ENCODE measurements around the gene OLFM4.
"Not testable (repeated sequence)": the region's sequence is repeated elsewhere in the genome, so short reads cannot be mapped to it uniquely, and the experiment has no call there.

OLFM4 gene, protein sequence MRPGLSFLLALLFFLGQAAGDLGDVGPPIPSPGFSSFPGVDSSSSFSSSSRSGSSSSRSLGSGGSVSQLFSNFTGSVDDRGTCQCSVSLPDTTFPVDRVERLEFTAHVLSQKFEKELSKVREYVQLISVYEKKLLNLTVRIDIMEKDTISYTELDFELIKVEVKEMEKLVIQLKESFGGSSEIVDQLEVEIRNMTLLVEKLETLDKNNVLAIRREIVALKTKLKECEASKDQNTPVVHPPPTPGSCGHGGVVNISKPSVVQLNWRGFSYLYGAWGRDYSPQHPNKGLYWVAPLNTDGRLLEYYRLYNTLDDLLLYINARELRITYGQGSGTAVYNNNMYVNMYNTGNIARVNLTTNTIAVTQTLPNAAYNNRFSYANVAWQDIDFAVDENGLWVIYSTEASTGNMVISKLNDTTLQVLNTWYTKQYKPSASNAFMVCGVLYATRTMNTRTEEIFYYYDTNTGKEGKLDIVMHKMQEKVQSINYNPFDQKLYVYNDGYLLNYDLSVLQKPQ

DNA sequence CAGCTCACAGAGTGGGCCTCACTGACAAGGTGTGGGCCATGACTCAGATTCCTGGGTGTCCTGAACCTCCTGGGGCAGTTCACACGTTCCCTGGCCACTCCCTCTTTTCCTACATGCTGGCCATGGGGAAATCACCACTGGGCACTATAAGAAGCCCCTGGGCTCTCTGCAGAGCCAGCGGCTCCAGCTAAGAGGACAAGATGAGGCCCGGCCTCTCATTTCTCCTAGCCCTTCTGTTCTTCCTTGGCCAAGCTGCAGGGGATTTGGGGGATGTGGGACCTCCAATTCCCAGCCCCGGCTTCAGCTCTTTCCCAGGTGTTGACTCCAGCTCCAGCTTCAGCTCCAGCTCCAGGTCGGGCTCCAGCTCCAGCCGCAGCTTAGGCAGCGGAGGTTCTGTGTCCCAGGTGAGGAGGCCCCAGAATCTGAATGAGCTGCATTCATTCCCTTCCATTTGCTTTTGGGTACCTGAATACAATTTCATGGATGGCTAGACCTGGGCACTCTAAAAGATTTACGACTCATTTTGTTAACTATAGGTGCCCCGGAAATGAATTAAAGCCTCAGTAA, at the start of gene OLFM4:
Gene OLFM4, plus strand, starts transcription at position 177 of the 567 bp plus-strand sequence. Its CDS starts 24 bp downstream, at position 201.
- DNase-seq (ENCODE audit: low read depth in 2 of 2): no peak

DNA sequence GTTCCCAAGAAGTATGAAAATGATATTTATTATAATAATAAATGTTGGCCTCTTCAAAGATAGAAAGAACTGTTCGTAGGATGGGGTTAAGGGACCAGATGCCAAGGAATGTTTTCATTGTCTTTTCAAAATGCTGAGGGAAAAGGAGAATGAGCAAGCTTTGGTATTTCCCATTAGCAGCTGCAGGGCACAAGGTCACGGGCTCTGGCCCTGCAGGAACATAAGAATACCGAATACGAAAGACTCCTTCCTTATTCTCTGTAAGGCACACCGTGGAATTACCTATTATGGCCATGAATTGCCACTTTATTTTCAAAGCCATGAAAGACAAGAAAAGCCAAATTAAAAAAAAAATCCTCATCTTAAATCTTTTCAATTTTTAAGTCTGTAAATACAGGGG, 49.6 kb upstream of the OLFM4 start:
- DNase-seq (ENCODE audit: low read depth in 2 of 2): no peak

DNA sequence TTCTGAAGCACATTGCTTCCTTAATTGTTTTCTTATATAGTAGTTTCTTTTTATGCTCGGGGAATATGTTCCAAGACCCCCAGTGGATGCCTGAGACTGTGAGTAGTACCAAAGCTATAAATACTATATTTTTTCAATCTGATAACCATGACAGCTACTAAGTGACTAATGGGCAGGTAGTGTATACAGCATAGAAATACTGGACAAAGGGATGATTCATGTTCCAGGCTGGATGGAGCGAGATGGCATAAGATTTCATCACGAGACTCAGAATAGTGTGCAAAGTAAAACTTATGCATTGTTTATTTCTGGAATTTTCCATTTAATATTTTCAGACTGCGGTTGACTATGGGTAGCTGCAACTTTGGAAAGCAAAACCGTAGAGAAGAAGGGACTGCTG, 47.9 kb upstream of the OLFM4 start:
- no peak for DNase-seq (ENCODE audit: low read depth in 2 of 2)

DNA sequence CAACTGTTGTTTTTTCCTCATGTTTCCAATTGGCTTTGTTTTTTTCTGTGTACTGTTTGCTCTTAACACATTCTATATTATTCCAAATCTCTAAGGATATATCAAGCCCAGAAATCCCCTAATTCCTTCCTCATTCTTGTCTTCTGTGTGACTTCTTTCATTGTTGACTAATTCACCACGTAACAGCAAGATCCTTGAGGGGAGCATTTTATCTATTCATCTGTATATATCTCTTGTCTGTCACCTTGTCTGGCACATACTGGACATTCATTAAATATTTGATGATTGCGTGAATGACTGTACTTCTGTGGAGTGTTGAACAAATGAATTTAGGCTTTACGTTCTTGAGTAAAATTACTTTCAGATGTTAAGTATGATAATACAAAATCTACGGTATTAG, 44.8 kb upstream of the OLFM4 start:
- DNase-seq (ENCODE audit: low read depth in 2 of 2): no peak

DNA sequence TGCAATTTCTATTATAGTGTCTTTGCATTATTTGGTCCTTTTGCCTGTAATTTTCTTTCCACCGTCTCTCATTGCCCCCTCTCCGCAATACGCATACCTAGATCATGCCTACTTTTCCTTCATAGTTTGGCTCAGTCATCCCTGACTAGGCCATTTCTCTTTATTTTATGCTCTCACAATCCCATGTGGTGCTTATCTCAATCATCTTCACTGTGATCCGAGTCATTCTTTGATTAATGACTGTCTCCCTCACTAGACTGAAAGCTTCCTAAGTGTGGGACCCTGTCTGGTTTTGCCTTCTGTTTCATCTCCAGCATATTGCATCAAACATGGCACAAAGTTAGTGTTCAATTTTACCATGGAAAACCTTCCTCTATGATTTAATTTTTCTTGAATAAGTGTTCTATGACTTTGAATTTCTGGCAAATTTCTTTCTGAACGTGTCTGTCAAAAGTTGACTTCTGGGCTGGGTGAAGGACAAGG, 43.7 kb upstream of the OLFM4 start:
- no peak for DNase-seq (ENCODE audit: low read depth in 2 of 2)

DNA sequence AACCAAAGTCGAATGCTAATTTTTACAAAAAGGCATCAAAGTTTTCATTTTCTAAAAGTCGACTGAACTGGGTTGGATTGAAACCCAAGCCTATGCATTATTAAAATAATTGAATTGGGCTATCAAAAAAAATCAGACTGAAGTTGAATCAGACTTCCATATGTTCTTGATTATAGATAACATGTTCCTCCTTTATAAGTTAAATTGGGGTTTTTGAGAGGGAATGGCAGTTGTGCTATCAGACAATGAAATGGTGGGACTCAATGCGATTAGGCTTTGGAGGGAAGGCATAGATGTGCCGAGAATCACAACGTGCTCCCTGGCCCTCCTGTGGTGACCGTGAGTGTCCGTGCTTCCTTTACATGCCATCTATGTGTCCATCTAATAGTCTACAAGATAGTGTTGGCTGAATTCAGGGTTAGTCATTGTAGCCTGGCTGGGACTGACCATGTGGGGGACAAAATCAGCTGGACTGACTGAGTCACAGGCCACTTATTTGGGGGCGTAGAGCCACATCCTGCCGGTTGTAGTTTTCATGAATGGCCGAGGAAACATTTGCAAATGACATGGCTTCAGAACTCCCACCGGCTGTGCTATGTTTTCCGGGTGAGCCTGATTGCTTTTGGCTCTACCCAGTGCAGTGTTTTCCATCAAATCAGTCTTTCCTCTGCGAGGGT, 37.1 kb upstream of the OLFM4 start:
- no peak for DNase-seq (ENCODE audit: low read depth in 2 of 2)

DNA sequence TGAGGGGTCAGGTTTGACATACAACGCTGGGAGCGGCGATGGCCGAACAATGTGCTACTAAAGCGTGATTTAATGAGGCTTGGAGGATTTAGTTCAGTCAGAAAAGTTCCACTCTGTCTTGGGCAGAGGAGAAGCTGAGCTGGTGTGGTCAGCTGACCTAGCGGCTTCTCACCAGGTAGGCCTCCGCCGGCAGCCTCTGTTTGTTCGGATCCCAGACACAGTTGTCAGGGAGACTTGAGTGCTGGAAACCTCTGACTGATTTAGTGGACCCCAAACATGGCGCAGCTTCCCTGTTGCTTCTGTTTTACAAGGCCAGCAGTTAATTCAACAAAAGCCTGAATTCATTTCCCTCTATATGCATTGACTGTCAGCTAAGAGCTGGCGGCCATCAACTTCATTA, 36.5 kb upstream of the OLFM4 start:
- DNase-seq (ENCODE audit: low read depth in 2 of 2): no peak

DNA sequence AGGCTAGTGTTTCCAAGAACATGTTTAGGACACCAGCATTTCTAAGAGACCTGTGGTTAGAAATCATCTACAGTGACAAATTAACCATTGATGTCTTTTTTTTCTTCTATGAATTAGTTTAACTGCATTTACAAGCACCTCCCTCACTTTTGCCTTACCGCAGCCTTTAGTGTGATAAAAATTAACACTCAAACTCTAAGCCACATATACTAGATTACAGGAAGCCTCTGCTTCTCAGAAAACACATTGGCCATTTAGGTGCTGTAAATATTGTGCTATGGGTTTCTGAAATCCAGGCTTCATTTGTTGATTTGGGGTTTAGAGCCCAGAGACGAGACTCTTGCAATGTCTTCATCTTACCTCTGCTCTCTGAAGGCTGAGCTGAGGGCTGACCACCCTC, 34.6 kb upstream of the OLFM4 start:
- DNase-seq (ENCODE audit: low read depth in 2 of 2): no peak

DNA sequence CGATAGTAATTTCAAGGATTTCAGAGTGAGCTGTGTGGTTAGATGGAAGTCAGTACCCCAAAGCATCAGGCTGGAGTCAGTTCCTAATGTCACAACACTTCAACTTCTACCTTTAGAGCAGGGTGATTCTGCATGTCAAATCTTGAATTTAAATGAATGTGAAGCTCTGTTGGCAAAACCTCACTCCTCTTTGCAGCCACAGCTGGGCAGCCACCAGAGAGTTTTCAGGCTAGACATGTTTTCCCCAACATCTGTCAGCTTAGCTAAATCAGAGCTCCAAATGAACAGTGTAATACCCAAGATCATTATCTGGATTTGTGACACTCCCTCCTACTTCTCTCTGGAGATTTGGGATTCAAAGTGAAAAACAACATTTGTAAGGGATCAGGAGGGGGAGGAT, 33.7 kb upstream of the OLFM4 start:
- no peak for DNase-seq (ENCODE audit: low read depth in 2 of 2)

DNA sequence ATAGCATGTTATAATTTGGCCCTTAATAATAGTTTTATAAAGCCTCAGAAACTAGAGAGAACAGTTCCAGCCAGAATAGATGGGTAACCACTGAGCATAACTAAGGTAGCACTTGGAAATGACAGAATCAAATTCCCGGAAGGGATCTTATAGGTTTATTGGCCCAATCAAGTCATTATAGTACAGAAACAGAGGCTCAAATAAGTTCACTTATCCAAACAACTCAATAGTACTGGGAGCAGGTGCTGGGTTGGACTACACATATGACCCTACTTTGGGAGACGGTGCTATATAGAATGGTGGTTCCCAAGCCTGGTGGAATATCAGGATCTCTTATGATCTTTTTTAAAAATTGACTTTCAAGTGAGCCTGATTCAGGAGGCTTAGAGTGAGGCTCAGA, 32.7 kb upstream of the OLFM4 start:
- DNase-seq (ENCODE audit: low read depth in 2 of 2): no peak

DNA sequence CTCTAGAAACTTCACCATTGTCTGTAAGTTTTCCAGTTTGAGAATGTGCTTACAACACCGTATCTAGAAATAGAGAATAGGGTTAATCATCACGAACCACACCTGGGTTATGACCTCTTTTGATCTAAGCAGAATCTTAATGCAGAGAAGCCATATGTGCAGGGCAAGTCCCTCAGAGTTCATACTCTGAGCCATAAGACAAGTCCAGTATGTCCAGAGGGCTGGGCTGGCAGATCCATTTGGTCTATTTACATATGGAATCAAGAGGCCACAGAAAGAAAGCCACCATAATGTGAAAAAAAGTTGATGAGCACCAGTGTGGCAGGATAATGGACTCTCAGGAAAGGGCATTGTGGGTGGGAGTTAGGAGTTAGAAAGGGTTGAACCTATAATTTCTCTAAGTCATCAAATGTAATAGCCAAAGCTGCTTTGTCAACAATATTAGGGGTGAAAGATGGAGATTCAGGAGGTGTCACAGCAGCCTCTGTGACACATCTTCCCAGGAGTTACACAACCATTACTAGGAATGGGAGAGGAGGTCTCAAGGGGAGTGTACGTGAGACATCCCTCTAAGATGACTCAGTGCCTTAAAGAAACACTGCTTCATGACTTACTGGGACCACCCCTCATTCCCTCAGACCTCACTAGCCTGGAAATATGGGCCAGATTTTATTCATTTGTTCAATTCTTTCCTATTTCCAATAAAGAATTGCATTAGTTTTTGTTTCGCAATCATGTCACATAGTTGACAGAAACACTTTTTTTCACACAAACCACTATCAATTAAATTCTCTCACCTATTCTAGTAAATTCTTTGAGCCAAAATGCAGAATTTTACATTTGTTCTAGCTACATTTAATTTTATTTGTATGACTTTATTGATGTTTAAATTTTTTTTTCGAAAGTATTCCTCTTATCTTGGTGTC, 30.4 kb upstream of the OLFM4 start:
- no peak for DNase-seq (ENCODE audit: low read depth in 2 of 2)

DNA sequence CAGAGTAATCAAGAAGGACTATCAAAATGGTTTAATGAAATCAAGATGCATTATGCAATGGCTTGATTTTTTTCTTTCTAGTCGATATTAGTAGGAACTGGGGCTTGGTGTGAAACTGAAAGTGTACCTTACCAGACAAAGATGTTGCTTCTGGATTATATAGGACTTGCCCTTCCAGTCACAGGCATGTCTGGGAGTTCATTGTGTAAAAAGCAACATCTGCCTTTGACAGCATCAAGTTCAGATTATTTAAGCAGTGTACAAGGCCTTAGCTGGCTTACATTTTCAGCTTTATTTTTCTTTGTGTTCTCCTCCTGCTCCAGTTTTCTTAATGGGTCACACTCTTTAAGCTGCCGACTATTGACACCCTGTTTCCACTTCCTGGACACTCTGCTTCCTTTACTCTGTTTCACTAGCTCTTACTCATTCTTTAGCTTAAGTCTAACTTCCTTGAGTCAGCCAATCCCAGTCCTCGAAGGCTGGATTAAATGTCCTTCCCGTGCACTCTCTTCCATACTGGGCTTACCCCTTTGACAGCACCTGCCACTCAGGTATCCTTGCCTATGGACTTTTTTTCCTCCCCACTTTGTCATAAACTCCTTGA, 29.4 kb upstream of the OLFM4 start:
- no peak for DNase-seq (ENCODE audit: low read depth in 2 of 2)

DNA sequence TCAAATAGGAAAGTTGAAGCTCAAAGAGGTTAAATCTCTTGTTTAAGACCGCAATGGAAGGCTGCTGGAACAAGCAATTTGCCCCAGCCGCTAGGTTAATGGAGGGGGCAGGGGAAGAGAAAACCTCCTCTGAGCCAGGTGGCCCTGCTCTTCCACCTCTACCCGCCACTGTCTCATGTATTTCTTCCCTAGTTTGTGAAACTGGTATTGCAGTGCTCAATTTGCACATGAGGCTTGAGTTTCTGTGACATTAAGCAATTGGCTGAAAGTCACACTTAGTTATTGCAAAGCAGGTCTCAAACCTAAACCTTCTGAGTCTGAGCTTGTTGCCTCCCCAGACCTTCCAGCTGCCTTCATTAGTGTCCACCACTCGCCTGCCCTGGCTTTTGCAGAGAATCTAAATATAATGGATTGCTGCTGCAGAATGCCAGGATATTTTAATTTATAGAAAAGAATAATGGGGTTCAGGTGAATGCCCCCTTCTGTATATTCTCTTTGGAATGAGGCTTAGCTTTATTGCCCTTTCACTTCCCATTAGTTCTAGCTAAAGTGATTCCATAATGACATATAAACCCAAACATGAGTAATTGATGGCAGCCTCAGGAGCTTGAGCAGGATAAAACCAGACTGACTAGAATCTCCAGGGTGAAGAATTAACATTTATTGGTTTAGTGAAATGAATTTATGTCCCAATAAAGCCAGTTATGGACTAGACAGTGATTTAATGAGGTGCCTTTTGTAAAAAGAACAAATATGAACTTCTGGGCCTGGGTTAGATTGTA, 27.0 kb upstream of the OLFM4 start:
- DNase-seq (ENCODE audit: low read depth in 2 of 2): no peak

DNA sequence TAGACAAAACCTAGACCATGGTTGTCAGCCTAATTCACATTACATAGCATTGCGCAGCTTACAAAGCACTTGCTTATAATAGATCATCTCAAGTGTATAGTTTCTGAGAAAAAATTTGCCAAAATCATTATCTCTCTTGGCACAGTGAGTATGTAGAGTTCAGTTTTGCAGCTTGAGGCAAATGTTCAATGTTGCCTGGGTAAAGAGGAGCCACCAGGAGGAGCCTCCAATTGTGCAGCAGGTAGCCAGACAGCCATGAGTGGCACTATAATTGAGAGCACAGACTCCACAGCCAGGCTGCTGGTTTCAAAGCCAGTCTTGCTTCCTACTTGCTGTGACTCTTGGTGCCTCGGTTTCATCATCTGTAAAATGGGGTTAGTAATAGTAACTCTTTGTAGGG, 24.0 kb upstream of the OLFM4 start:
- no peak for DNase-seq (ENCODE audit: low read depth in 2 of 2)

DNA sequence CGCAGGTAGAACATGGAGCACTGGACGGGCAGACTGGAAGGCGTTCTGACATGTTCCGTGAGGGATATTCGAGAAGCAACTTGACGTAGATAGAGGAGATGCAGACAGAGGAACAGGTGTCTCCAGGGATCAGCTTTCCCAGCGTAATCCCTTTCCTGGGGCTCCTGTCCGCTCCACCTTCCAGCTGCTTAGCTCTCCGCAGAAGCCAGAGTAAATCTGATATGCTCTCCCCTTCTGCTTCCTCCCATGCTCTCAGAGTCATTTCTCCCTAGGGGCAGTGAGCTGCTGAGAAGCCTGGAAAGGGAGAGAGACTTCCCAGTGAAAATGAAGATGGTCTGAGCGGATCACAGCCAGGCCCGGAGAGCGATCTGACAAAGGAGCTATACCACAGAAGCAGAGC, 23.0 kb upstream of the OLFM4 start:
- DNase-seq (ENCODE audit: low read depth in 2 of 2): no peak

DNA sequence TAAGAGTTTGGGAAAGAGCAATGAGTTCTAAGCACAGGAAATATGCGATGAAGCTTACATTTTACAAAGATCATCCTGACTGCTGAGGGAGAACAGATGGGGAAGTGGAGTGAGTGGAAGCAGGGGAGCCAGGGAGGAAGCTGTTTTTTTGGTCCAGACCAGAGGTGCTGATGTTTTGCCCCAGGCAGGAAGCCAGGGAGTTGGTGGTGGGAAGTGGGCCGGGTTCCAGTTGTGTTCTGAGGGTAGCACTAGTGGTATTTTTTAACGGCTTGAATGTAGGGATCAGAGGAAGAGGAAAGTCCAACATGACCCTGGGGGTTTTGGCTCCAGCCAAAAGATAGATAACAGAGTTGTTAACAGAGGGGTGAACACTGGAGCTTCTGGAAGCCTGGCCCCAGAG, 20.7 kb upstream of the OLFM4 start:
- no peak for DNase-seq (ENCODE audit: low read depth in 2 of 2)

DNA sequence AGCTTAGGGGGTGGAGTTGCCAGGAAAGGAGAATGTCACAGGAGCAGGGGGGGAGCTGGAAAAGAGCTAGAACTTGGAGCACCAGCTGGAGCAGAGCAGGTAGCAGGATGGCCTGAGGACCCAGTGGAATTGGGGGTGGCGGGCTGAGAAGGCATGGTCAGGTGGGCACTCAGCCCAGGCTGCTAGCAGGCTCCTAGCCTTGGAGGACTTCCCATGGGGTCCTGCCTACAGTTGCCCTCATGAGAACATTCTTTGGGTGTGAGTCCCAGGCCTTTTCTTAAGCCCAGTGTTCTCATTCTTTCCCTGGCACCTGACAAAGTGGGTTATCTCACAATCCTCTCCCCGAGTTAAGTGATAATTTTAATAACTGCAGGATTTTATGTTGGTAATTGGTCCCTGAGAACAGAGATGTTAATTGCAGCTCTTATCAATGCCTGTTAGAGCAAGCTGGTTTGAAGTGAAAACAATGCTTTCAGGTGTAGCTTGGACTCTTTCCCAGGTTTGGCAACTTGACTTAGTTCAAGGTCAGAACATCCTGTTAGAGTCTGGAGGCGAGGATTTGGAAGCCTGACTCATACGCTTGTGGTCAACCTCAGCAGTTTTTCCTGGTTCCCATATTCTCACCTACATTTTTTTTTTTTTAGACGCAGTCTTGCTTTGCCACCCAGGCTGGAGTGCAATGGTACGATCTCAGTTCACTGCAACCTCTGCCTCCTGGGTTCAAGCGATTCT, 18.1 kb upstream of the OLFM4 start:
- no peak for DNase-seq (ENCODE audit: low read depth in 2 of 2)

DNA sequence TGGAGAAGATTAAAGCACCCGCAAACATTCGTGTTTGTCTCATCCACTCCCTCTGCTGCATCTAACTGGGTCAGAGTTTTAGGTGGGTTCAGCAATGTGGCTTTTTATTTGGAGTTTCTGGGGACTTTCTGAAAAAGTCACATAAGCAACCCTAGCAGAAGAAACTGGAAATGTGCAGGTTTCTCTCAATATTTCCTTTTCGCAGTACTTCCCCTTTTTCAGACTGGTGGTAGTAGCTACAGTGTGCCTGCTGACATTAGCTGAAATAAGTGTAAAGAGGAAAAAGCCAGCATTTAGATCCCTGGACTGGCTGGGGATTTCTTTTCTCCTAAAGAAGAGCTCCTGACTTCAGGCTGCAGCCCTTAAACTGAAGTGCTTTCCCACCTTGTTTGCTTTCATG, 15.9 kb upstream of the OLFM4 start:
- DNase-seq (ENCODE audit: low read depth in 2 of 2): no peak

DNA sequence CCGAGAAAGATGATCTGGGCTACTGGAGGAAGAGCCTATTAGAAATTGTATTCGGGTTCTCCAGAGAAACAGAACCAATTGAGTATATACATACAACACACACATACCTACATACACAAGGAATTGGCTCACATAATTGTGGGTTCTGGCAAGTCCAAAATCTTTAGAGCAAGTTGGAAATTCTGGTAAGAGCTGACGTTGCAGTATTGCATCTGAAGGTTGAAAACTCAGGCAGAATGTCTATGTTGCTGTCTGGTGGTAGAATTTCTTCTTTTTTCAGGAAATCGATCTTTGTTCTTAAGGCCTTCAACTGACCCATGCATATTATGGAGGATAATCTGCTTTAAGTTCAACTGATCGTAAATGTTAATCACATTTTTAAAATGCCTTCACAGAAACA, 15.5 kb upstream of the OLFM4 start:
- no peak for DNase-seq (ENCODE audit: low read depth in 2 of 2)

DNA sequence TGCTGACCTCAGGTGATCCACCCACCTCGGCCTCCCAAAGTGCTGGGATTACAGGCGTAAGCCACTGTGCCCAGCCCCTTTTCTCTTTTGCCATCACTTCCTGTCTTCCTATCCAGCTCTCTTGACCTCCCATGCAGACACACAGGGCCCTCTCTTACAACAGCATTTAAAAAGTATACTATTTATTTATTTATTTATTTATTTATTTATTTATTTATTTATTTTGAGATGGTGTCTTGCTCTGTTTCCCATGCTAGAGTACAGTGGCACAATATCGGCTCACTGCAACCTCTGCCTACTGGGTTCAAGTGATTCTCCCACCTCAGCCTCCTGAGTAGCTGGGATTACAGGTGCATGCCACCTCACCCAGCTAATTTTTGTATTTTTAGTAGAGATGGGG, 14.6 kb upstream of the OLFM4 start:
- not testable (repeated sequence) for DNase-seq (ENCODE audit: low read depth in 2 of 2)

Data from stimulated activated CD8-positive, alpha-beta memory T cell treated with anti-CD3 and anti-CD28 coated beads, Interleukin-2, amount 100 ng/mL, for 1 hour (primary cell).